HG03575 (cell line): Measurements from ENCODE around the gene C2orf69.

Source experiments
- ATAC-seq: cut with Tn5 transposase; IDR thresholded peaks from one replicate; pipeline ENCODE4 v1.9.1; 2021; ENCODE audit not compliant: unreplicated experiment, insufficient number of reproducible peaks, low FRiP score; ENCODE audit errors: extremely low read depth

Gene C2orf69

GRCh38 chr2:199956062-199956380 is 44.9 kb downstream of the C2orf69 start:
- ATAC-seq, result no peak

- ATAC-seq, result no peak
Measured at GRCh38 chr2:199958014-199958413, 46.9 kb downstream of the C2orf69 start.

GRCh38 chr2:199962203-199962602 is 51.1 kb downstream of the C2orf69 start:
- ATAC-seq, result no peak

GRCh38 chr2:199966405-199966804 is 55.3 kb downstream of the C2orf69 start:
- ATAC-seq, result no peak

GRCh38 chr2:199966976-199967375 is 55.9 kb downstream of the C2orf69 start:
- no peak for ATAC-seq

- no peak for ATAC-seq
Measured at GRCh38 chr2:199968126-199968525, 57.0 kb downstream of the C2orf69 start.

DNA sequence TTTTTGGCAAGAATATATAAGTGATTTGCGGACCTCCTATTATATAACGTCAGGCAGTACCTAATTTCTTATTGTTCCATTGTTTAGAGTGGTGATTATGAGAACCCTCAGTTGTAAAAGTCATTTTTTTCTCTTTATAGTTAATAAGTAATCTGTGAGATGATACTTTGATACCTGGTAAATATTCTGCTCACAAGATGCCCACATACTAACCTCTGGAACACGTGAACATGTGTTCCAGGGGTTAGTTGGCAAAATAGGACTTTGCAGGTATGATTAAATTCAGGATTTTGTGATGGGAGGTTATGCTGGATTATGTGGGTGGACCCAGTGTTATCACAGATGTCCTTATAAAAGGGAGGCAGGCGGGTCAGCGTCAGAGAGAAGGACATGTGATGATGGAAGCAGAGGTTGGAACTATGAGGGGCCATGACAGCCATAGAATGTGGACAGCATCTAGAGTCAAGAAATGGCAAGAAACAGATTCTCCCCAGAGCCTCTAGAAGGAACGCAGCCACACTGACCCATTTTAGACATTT is 61.1 kb downstream of the C2orf69 start:
- no peak for ATAC-seq

DNA sequence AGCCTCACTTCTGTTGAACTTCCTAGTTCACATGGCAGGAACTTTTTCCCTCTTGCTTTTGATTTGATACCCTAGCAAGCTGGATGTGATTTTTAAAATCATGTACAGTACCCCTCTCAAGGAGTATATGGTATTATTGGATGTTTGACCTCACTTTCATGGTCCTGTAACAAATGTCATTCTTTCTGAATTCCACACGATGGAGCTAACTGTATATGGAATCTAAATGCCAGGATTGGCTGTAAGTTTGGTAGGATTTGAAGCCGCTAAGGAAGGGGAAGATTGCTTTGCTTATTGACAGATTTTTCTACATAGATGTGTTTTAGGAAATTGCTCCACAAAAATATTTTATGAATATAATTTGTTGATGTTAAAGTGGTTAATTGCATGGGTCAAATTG is 62.6 kb downstream of the C2orf69 start:
- no peak for ATAC-seq

DNA sequence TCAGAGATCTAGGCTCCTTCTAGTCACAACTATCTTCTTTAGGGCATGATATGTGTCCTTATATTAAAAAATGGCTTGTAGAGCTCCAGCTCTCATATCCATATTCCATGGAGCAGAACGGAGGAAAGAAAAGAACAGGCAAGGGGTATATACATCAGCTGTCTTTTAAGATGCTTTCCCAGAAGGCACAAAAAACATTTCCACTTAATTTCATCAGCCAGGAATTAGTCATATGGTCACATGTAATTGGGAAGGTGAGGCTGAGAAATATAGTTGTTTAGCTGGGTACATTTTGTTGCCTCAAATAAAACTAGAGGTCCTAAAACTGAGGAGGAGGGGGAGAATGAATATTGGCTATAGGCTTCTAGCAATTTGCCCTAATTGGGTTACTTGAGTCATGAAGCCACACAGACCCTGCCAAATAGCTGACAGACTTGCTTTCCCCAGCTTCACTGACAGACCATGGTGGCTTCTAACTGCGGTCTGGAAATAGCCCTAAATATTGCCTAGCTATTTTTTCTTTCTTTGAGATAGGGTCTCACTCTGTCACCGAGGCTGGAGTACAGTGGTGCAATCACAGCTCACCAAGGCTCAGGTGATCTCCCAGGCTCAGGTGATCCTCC is 64.3 kb downstream of the C2orf69 start:
- no peak for ATAC-seq
